C4-2B (cell line): Measurements from ENCODE around the gene PCDHGB2.

Source experiments
- CTCF ChIP-seq: fragments of 450-650 bp; conservative IDR thresholded peaks from 2 replicates; pipeline ENCODE4 v1.5.1; 2017; ENCODE audit warnings: mild to moderate bottlenecking
- ZFX ChIP-seq: fragments of 450-650 bp; IDR thresholded peaks from 2 replicates; pipeline ENCODE4 v1.6.1; 2017

GRCh38 chr5:141388661-141389060 is 28.9 kb downstream of the PCDHGB2 start:
- TF ChIP-seq CTCF (no peak), ZFX (no peak)
